Suppressor macrophage (primary cell): ENCODE results near the gene SYNJ2BP.
"Not testable (repeated sequence)": the region's sequence is repeated elsewhere in the genome, so short reads cannot be mapped to it uniquely, and the experiment has no call there.

Source experiments
- DNase-seq, 4 experiments: peaks; one replicate each; pipeline ENCODE4 v3.0.0-alpha.2; 2020 to 2022
- total RNA-seq, 17 experiments: gene quantifications; one replicate each; lab custom pipeline; 2026; ENCODE audit warnings: mixed read lengths in 6 of 17, inconsistent platforms in 3 of 17; lab: John Stamatoyannopoulos, UW

Gene SYNJ2BP, protein sequence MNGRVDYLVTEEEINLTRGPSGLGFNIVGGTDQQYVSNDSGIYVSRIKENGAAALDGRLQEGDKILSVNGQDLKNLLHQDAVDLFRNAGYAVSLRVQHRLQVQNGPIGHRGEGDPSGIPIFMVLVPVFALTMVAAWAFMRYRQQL
- total RNA-seq: 14.8 to 78.1 (median 48.6) reads per million in 17 experiments

DNA sequence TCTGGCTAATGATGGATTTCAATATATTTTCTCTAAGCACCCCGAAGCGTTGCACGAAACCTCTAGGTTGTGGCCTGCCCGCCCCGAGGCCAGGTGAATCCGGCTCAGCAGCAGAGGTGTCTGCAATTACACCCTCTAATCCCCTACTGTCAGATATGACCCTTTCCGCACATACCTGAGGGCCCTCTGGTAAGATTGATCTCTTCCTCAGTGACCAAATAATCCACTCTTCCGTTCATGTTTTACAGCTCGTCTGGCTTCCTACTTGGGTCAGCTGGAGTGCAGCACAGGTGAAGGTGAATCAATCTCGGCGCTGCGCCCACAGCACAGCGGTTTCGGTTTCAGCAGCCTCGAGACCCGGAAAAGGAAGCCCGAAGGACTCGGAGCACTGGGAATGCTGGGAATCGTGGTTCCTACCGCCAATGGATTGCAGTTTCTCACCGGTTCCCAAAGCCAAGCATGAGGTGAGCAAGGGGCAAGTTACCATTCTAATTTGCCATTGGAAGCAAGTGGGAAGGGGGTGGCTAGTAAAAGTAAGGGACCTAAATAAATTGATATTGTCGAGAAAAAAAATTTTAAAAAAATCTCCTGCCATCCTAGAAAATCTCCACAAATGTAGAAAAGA, at the start of gene SYNJ2BP:
SYNJ2BP (minus strand) TSS at position 366 of the 625 bp plus-strand sequence; CDS start at position 239, 127 bp downstream.
- DNase-seq: peak; percentile 42 to 73 (median 64)

DNA sequence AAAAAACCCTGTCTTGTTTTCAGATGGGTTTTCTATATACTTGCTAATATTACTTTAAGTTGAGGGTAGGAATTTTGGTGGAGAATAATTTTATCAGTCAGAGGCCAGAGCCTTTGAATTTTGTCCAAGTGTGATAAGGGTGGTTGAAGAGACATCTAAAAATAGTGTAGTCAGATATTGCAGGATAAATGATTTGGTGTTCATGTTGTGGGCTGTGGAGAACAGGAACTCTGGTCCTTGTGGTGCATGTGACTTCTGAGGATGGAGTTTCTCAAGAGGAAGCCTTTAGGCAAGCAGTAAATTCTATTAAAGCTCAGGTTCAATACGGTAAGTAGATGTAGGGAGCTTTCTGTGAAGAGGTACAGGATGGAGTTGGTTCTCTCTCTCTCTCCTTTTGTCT, 37.8 kb upstream of the SYNJ2BP start:
- peak; percentile 6 to 44 (median 37) for DNase-seq

GRCh38 chr14:70451874-70452273, 35.0 kb upstream of the SYNJ2BP start, which contains the start of gene ADAM21:
Gene ADAM21, plus strand, starts transcription at chr14:70452174. Its CDS starts 5,326 bp downstream, at chr14:70457500.
- no peak for DNase-seq

DNA sequence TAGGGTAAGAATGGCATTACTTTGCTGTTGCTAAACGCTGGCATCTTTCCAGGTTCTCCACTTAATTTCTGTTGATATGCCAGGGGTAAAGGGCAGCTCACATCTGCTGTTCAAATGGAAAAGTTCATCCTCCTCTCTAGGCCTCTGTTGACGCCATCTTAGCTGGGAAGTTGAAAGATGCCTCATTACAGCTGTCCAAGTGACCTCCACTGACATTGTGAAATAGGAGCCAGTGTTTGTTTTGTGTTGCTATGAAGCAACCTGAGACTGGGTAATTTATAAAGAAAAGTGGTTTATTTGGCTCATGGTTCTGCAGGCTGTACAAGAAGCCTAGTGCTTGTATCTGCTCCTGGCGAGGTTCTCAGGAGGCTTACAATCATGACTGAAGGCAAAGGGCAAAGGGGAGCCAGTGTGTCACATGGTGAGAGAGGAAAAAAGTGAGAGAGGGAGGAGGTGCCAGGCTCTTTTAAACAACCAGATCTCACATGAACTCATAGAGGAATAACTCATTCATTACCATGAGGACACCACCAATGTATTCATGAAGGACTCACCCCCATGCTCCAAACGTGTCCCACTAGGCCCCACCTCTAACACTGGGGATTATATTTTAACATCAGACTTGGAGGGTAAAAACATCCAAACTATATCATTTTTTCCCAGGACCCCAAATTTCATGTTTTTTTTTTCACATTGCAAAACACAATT, 31.9 kb upstream of the SYNJ2BP start:
- DNase-seq: peak in 3 of 4 experiments; percentile 3 to 20 (median 5)

DNA sequence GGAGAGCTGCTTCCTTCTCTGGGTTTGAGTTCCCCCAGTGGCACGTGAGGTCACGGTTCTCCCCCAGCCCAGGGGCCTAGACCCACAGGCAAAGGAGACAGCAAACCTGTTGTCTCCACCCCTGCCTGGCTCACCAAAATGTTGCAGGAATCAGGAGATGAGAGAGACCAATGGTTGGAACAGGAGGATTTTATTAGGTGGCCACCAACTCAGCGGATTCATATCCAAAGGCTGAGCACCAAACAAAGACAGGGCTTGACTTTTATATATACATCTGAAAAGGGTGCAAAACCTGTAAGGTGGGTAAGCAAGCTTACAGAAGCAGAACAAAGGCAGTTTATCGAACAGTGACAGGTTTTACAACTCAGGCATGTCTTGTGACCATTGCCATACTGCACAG, 25.9 kb upstream of the SYNJ2BP start:
- DNase-seq: no peak

DNA sequence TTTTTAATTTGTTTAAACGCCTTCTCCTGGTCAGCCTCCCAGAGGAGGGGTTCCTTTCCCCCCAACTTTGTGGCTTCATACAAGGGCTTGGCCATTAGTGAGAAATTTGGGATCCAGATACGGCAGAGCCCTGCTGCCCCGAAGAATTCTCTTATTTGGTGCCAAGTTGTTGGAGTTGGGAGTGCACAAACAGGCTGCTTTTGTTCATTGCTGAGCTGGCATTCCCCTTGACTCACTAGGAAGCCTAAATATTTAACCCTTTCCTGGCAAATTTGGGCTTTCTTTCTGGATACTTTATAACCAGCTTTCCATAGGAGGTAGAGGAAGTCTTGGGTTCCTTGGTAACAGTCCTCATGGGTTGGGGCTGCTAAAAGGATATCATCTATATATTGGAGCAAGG, 24.8 kb upstream of the SYNJ2BP start:
- no peak for DNase-seq

DNA sequence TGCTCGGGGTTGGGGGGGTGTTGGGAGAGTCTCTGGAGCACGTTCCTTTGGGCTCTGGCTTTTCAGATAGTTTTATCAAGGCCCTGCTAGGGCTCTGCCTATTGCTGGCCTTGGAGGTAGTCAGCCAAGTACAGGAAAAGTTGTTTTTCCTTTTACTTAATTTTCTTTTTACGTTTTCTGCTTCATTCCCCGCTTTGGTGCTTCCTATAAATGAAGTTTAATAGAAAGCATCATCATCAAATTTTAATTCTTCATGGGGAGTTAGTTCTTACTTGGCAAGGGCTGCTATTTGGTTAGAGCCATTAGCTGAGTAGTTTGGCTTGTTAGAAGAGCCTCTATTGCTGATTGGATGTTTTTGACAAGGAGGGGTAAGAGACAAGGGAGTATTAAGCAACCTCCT, 20.0 kb upstream of the SYNJ2BP start:
- DNase-seq: no peak

- DNase-seq: not testable (repeated sequence)
Observed at GRCh38 chr14:70426555-70426954, 9.7 kb upstream of the SYNJ2BP start.

- DNase-seq: peak; percentile 10 to 17 (median 12)
Observed at GRCh38 chr14:70425354-70425753, 8.5 kb upstream of the SYNJ2BP start.

DNA sequence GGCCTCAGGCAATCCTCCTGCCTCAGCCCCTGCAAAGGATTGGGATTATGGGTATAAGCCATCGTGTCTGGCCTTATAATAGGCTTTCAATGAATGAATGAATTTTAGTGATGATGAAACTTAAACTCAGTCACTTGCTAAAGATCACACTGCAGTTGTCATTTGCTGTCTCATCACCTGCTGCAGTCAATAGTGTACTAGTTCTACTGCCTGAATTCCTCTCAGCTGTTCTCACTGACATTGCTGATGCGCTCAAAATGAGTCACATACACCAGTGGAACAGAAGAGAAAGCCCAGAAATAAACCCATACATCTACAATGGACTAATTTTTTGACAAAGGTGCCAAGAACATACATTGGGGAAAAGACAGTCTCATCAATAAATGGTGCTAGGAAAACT, 5.6 kb upstream of the SYNJ2BP start:
- DNase-seq: no peak

- DNase-seq: not testable (repeated sequence)
Observed at GRCh38 chr14:70419270-70419931, 2.5 kb upstream of the SYNJ2BP start.

DNA sequence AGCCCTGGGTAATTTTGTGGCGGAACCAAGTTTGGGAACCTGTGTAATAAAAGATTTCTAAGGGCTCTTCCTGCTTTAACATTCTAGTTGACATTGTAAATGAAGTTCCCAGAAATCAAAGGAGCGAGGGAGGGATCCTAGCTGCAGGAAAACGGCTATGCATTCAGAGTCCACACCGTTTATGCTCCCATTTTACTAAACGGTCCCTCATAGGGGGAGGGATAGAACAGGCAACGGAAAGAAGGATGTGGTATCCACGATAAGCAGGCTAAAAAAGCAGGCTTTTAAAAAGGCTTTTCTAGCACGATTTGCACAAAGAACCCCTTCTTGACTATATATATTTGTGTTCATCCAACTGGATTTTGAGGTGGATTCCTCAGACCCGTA, 559 bp downstream of the SYNJ2BP start:
- peak in 3 of 4 experiments; percentile 3 to 11 (median 4) for DNase-seq

- peak in 1 of 4 experiments; percentile 1 for DNase-seq
Observed at GRCh38 chr14:70415788-70416187, 1.1 kb downstream of the SYNJ2BP start.

DNA sequence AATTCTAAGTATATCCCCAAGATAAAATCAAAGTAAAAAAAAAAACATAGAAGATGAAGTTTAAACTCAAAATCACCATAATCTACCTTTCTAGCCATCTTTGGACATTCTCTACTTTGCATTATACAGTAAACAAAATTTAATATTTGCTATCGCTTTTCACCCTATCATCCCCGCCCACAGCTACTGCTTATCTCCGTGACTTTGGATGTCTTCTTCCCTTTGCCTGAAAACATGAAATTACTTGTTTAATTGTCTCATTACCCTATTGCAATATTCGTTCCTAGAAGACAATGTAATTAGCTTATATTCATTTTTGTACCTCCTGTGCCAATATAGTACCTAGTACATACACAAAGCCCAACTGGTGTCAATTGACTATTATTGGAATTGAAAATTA, 9.3 kb downstream of the SYNJ2BP start:
- DNase-seq: no peak

DNA sequence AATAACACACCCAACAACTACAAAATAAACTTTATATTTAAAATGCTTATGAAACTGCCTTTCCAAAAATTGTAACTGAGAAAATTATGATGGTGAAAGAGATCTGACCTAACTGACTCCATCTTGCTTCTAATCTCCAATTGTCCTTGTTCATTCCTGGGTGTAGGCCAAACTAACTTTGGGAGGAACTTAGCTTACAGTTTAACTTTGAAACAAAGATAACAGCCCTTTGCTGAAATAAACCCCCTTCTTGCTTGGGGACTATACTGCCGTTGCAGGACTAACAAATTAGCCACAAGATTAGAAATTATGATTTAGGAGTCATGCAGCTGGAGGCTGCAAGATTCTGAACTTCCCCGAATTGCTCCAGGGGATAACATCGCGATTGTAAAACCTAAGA, 10.7 kb downstream of the SYNJ2BP start:
- DNase-seq: not testable (repeated sequence)

- DNase-seq: not testable (repeated sequence)
Observed at GRCh38 chr14:70403335-70403734, 13.6 kb downstream of the SYNJ2BP start.

DNA sequence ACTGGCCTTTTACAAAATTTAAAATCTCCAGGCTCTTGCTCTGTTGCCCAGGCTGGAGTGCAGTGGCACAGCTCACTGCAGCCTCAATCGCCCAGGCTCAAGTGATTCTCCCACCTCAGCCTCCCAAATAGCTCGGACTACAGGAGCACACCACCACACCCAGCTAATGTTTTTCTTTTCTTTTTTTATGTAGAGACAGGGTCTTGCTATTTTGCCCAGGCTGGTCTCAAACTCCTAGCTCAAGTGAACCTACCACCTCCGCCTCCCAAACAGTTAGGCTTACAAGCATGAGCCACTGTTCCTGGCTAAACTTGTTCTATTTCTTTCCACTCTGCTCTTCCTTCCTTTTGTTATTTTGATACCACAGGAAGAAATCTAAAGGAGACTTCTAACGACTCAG, 15.2 kb downstream of the SYNJ2BP start:
- no peak for DNase-seq

DNA sequence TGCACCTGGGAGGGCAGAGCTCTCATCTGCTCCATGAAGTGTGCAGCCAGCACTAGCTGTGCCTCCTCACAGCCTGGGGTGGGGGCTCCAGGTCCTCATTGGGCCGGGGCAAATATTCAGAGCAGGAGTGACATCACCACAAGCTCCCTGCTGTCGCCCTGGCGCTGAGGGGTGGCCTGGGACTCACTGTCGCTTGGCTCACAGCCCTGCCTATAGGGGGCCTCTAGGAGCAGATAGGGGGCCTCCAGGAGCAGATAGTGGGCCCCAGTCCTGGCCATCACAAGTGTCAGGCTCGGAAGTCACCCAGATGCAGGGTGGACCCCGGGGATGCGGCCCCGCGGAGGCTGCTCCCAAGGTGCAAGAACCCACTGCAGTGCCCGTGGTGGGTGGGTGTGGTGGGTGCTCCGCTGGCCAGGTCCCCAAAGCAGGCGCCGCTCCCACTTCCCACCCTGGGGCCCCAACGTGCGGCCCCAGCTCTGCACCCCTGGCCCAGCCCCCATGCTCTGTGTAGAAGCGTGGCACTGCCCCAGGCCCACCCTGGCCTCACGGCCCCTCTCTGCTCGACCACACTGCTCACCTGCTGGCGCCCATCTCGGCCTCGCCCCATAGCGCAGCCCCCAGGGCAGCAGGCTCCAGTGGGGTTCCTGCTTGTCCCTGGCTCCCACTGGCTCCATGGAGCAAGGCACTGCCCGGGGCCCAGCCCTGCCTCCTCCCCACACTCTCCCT, 18.0 kb downstream of the SYNJ2BP start:
- no peak for DNase-seq

GRCh38 chr14:70398280-70398679, 18.6 kb downstream of the SYNJ2BP start:
- no peak for DNase-seq

- no peak for DNase-seq
Observed at GRCh38 chr14:70397746-70398145, 19.1 kb downstream of the SYNJ2BP start.

DNA sequence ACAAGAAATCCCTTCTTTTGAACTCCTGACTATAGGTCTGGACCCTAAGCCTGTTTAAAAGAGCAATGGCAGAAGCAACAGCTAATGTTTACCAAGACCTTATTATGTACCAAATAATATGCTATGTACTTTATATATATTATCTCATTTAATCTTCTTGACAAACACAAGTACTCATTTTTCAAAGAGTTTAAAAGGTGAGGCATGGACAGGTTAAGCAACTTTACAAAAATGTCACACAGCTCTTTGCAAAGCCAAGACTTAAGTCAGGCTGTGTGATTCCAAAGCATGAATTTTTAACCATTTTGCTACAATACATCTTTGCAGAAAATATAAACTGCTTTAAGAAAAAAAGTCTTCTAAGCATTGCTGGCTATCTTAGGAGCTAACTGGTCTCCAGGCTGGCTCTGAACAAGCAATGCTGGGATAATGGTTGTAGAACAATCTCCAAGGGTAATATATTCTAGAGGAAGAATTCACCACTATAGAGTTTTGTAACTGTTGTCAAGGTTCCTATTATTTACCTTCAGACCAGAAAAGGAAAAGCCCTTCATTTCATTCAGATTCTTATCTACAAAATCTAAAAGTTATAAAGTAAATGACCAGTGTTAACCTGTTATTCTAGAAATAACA, 22.1 kb downstream of the SYNJ2BP start:
- no peak for DNase-seq

- DNase-seq: no peak
Observed at GRCh38 chr14:70392676-70393075, 24.2 kb downstream of the SYNJ2BP start.
